GM18507 (cell line): Measurements from ENCODE around the gene CCAR1.
"Not testable (repeated sequence)": the region's sequence is repeated elsewhere in the genome, so short reads cannot be mapped to it uniquely, and the experiment has no call there.

Experiments
- DNase-seq: peaks from one replicate; pipeline ENCODE4 v3.0.0; 2011; ENCODE audit warnings: low read depth; ENCODE audit not compliant: insufficient read length; ENCODE audit errors: extremely low spot score
- FAIRE-seq: peaks from 2 replicates; lab custom pipeline; 2011; peaks lifted over from hg19 to GRCh38; lab: Jason Lieb, UNC

CCAR1 gene

DNA sequence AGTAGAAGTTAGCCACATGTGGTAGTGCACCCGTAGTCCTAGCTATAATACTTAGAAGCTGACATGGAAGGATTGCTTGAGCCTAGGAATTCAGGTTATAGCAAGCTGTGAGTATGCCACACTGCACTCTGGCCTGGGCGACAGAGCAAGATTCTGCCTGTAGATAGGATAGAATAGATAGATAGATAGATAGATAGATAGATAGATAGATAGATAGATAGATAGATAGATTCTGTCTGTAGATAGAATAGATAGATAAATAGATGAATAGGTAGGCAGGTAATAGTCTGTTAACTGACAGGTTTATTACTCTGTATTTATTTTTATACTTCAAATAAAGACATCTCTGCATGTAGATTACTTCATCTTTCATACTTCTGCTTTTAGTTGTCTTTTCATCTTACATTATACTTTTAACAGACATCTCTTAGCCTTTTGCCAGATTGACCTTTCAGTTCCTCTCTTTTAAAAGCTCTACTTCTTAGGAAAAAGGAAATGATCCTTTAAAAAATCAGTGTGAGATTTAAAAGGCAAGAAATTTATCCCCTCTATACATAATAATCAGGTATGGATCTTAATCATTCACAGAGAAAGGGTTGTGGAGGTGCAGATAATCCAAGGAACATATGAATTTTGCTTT, 31.8 kb downstream of the CCAR1 start:
- no peak for DNase-seq
- FAIRE-seq = no peak

DNA sequence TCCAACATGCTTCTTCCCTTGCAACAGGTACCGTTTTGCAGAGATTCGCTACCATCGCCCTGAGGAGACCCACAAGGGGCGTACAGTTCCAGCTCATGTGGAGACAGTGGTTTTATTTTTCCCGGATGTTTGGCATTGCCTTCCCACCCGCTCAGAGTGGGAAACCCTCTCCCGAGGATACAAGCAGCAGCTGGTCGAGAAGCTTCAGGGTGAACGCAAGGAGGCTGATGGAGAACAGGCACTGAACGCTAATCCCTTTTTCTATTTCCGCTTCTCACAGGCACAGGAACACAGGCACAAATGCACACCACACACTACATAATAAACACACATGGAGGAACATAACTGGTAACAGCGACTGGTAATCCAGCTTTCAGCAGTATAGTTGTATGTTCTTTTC, 35.2 kb downstream of the CCAR1 start:
- DNase-seq (no peak), FAIRE-seq (no peak)

DNA sequence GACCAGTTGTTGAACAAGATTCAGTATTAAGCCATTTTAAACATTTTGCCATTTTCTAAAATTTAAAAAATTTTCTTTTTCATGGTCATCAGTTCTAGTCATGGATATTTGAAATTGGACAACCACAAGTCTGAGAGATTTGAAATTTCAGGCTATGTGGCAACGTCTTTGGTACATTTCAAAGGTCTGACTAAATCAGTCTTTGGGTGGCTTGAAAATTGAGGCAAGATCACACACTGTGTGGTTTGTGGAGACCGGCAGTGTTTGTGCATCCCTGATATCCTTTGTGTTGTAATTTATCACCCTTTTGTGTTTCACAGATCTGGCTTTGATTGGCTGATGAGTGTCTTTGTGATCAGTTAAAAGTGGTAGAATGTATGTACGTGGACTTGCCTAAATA, 35.7 kb downstream of the CCAR1 start:
- DNase-seq (no peak), FAIRE-seq (no peak)

DNA sequence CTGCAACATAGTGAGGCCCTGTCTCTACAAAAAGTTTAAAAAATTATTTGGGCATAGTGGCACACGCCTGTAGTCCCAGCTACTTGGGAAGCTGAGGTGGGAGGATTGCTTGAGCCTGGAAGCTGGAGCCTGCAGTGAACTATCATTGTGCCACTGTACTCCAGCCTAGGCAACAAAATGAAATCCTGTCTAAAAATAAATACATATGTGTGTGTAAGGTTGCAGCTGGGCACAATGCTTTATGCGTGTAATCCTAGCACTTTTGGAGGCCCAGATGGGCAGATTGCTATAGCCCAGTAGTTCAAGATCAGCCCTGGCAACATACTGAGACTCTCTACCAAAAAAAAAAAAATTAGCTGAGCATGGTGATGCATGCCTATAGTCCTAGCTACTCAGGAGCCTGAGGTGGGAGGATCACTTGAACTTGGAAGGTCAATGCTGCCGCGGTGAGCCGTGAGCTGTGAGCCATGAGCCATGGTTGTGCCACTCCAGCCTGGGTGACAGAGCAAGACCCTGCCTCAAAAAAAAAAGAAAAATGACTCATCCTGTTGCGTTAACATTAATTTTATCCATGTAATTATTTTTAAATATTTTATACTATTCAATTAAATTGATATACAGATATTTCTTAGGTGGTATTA, 38.3 kb downstream of the CCAR1 start:
- FAIRE-seq (no peak), DNase-seq (no peak)

DNA sequence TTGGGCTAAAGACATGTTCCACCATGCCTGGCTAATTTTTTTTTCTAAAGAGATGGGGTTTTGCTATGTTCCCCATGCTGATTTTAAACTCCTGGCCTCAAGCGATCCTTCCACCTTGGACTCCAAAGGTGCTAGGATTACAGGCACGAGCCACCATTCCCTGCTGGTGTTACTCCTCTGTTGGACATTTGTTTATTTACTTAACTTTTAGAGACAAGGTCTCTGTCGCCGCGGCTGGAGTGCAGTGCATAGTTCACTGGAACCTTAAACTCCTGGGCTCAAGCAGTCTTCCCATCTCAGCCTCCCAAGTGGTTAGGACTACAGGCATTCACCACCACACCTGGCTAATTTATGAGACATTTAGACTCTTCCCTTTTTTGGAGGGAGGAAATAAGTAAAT, 38.9 kb downstream of the CCAR1 start:
- FAIRE-seq (no peak), DNase-seq (no peak)

DNA sequence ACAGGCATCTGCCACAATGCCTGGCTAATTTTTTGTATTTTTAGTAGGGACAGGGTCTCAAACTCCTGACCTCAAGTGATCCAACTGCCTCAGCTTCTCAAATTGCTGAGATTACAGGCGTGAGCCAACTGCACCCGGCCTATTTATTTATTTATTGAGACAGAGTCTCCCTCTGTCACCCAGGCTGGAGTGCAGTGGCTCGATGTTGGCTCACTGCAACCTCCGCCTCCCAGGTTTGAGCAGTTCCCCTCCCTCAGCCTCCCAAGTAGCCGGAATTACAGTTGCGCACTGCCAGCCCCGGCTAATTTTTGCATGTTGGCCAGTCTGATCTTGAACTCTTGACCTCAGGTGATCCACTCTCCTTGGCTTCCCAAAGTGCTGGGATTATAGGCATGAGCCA, 46.4 kb downstream of the CCAR1 start:
- not testable (repeated sequence) for DNase-seq, FAIRE-seq

DNA sequence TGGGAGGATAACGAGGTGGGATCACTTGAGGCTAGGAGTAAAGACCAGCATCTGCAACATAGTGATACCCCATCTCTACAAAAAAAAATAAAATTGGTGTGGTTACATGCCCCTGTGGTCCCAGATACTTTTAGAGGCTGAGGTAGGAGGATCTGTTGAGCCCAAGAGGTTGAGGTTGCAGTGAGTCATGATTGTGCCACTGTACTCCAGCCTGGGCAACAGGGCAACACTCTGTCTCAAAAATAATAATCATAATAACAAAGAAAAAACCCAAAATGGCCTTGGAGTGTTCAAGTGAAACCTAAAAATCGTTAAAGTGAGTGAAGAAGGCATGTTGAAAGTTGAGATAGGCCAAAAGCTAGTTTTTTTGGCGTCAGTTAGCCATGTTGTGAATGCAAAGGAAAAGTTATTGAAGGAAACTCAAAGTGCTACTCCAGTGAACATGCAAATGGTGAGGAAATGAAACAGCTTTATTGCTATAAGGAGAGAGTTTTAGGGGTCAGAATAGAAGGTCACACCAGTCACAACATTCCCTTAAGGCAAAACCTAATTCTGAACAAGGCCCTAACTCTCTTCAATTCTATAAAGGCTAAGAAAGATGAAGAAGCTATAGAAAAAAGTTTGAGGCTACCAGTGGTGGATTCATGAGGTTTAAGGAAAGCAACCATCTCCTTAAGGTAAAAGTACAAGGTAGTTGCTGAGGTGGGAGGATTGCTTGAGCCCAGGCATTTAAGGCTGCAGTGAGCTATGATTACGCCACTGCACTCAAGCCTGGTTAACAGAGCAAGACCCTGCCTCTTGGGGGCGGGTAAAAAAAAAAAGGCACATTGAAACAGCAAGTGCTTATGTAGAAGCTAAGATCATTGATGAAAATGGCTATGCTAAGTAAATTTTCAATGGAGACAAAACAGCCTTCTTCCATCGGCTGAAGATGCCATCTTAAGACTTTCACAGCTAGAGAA, 60.9 kb downstream of the CCAR1 start:
- FAIRE-seq (no peak), DNase-seq (no peak)

DNA sequence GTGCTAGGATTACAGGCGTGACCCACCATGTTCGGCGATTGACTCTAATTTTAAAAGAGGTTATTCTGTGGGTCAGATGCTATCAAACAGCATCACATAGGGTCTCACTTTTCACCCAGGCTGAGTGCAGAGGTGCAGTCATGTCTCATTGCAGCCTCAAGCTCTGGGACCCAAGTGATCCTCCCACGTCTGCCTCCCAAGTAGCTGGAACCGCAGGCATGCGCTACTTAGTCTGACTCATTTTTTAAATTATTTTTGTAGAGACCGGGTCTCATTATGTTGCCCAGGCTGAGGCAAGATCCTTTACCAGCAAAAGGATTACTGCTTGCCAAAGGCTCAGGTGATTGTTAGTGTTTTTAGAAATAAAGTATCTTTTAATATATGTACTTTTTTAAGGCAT, 63.4 kb downstream of the CCAR1 start:
- no peak for DNase-seq
- FAIRE-seq = no peak

DNA sequence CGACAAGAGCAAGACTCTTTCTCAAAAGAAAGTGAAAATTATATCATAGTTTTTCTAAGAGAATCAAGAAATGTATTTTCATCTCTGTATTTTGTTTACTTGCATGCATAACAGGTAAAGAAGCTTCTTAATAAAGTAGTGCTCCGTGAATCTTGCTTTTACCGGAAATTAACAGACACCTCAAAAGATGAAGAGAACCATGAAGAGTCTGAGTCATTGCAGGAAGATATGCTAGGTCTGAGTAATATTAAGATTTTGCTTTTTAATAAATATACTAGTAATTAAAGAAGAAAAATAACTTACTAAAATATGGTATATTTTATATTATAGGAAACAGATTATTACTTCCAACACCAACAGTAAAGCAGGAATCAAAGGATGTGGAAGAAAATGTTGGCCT, 66.8 kb downstream of the CCAR1 start:
- DNase-seq = no peak
- no peak for FAIRE-seq

DNA sequence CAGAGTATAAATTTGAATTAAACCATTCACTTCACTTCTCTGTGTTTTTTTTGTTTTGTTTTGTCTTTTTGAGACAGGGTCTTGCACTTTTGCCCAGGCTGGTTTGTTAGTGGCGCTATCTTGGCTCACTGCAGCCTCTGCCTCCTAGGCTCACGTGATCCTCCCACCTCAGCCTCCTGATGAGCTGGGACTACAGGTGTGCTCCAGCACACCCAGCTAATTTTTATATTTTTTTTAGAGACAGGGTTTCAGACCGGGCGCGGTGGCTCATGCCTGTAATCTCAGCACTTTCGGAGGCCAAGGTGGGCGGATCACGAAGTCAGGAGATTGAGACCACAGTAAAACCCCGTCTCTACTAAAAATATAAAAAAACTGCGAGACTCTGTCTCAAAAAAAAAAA, 69.4 kb downstream of the CCAR1 start:
- FAIRE-seq = no peak
- DNase-seq = no peak

DNA sequence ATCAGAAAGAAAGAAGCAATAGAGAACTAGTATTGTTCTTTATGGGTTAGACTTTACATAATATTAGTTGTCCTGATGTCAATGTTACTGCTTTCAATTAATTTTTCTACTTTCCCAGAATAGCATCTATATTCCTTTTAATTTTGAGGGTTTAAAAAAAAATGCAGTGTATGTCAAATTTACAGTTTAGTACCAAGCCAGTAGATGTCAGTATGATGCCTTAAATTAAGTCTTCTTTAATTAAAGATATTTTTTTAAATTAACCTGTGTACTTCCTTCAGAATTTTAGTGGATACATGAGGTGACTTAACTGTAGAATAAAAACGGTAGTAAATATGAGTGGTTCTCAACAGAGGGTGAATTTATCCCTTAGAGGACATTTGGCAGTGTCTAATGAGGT, 71.1 kb downstream of the CCAR1 start:
- no peak for DNase-seq
- no peak for FAIRE-seq

DNA sequence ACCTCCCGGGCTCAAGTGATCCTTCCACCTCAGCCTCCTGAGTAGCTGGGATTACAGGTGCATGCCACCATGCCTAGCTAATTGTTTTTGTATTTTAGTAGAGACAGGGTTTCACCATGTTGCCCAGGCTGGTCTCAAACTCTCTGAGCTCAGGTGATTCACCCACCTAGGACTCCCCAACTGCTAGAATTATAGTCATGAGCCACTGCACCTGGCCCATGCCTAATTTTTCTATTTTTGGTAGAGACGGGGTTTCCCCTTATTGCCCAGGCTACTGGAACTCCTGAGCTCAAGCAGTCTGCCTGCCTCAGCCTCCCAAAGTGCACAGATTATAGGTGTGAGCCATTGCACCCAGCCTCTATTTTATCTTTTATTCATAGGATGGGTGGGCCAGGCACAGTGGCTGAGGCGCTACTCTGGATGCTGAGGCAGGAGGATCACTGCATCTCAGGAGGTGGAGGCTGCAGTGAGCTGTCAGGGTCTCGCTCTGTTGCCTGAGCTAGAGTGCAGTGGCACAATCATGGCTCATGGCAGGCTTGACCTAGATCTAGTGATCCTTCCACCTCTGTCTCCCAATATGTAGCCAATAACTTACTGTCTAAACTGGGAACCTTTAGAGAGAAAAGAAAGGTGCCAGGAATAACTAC, 75.0 kb downstream of the CCAR1 start:
- FAIRE-seq = no peak
- DNase-seq = no peak

DNA sequence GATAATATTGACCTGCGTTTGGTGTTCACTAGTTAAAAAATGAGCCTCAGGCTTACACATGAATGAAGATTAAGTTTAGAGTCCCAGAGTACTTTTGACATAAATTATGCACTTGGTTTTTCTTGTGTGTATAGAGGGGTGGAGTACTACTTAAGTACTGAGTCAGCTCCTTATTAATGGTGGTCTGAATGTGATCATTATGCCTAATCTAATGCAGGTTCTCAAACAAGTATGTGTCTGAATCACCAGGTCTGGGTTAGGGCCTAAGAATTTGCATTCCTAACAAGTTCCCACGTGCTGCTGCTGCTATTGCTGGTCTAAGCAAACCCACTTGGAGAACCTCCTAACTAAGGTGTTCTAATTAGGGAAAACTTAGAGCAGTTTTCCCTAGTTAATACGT, 75.6 kb downstream of the CCAR1 start:
- FAIRE-seq (no peak), DNase-seq (no peak)

DNA sequence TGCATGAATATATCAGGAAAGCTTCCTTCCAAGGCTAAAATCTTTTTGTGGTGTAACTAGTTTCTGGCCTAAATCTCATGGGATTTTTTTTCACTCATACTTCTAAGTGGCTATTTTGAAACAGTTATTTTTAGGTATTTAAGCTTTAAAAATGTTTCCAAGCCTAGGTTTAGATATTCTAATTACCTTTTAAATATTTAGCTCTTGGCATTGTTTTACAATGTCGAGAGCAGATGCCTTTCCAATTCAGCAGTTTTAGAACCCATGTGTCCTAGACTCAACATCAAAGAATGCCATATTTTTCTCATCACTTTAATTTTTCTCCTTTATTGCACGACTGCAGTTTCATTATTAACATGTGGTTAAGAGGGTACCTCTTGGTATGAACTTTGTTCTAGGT, 79.2 kb downstream of the CCAR1 start:
- DNase-seq (no peak), FAIRE-seq (no peak)

DNA sequence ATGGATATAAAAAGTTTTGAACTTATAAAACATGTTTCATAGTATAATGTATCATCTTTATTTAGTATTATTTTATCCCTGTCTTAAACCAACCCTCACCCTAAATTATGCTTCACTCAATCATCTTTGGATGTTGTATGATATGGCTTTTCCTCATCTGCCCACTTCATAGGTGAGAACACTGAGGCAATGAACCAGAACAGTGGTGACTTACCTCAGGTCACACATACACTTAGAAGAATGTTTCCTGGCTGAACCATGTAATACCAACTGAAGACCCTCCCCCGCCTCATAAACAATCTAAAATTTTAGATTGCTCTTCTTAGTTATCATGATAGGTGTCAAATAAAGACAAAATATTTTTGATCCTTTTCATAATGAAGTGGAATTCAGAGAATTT, 83.7 kb downstream of the CCAR1 start:
- DNase-seq (no peak), FAIRE-seq (no peak)

DNA sequence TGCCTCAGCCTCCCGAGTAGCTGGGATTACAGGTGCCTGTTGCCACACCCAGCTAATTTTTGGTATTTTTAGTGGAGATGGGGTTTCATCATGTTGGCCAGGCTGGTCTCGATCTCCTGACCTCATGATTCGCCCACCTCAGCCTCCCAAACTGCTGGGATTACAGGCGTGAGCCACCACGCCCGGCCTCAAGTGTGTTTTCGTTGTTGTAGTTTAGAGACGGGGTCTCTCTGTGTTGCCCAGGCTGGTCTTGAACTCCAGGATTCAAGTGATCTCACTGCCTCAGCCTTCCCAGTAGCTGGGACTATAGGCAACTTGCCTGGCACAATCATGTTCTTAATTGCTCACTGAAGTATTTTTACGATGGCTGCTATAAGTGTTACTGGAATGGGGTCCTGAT, 89.8 kb downstream of the CCAR1 start:
- DNase-seq, FAIRE-seq: not testable (repeated sequence)

DNA sequence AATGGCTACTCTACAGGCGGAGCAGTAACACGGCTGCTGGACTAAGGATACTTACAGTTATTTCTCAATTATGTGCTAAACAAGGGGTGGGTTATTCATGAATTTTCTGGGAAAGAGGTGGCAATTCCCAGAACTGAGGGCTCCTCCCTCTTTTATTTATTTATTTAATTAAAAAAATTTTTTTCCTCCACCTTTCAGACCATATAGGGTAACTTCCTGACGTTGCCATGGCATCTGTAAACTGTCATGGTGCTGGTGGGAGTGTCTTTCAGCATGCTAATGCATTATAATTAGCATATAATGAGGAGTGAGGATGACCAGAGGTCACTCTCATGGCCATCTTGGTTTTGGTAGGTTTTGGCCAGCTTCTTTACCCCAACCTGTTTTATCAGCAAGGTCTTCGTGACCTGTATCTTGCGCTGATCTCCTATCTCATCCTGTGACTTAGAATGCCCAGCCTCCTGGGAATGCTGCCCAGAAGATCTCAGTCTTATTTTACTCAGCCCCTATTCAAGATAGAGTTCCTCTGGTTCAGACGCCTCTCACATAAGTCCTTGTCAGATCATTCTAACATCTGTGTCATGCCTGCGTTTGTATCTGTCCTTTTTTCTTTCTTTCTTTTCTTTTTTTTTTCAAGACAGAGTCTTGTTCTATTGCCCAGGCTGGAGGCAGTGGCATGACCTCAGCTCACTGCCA, 90.4 kb downstream of the CCAR1 start:
- no peak for DNase-seq
- no peak for FAIRE-seq

DNA sequence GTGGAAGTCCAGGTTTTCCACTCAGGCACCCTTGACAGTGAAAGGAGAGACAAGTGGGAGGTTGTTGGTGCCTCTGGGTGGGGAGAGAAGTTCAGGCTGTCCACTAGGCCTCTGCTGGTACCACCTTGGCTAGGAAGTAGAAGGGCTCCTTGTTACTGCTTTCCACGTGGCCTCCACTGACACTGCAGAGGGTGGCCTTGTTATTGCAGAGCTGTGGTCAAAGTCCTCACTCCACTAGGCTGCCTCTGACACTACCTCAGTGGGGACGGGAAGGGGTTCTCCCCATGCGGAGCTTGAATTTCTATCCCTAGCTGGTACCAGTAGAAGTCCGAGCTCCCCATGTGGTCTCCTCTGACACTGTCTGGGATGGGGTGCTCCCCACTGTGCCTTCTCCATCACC, 91.4 kb downstream of the CCAR1 start:
- FAIRE-seq = no peak
- no peak for DNase-seq

DNA sequence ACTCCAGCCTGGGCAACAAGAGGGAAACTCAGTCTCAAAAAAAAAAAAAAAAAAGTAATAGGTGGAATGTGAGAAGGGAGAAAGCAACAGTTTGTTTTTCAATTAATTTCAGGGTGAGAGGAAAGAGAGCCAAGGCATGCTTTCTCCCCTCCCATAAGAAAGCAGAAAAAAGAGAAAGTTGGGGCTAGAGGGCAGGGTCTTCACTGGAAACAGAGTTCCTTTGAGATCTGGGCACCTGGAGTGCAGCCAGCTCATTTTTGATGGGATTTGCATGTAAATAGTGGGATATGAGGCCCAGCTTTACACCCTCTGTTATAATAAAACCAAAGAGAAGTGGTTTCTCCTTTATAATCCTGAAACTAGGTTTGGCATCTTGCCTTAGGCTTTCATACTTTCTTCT, 92.5 kb downstream of the CCAR1 start:
- DNase-seq (no peak), FAIRE-seq (no peak)
